NCI-H146 (cell line): Measurements from ENCODE around the gene FAM156A.
A peak's percentile ranks its signal among the peaks of the same experiment; 100 is the strongest.
"Not testable (repeated sequence)": the region's sequence is repeated elsewhere in the genome, so short reads cannot be mapped to it uniquely, and the experiment has no call there.

Experiments used
- DNase-seq: peaks from one replicate; lab custom pipeline; 2025; lab: John Stamatoyannopoulos, UW

Gene FAM156A

DNA sequence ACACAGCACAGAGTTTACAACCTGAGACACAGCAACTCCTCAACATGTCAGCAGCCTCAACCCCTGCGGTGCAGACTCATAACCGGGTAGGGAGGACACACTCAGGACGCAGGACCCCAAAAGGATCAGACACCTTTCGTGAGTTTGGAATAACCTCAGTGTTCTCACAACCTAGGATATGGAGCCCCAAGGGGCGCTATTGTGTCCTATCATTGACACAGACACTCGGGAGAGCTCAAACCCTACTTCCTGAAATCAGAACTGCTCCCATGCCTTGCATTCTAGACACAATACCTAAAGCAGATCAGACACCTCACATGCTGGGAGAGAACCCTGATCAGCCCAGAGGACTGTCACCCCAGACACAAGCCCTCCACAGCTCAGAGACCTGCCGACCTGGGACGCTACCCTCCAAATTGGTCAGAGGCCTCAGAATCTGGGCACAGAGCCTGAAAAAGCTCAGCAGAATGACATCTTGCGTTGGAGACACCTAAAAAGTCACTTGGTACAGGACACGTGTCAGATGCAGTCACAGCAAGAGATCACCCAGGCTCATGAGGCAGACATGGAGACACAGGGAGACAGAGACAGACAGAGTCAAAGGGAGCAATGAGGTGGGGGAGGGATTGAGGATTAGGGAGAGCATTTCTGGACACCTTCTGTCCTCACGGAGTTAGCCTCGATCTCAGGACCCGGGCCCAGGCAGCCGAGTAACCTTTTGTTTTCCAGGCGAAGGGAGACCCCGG, 8.8 kb upstream of the FAM156A start:
- not testable (repeated sequence) for DNase-seq

- not testable (repeated sequence) for DNase-seq
These were observed 643 bp upstream of the FAM156A start for GRCh38 chrX:52958961-52959360.

DNA sequence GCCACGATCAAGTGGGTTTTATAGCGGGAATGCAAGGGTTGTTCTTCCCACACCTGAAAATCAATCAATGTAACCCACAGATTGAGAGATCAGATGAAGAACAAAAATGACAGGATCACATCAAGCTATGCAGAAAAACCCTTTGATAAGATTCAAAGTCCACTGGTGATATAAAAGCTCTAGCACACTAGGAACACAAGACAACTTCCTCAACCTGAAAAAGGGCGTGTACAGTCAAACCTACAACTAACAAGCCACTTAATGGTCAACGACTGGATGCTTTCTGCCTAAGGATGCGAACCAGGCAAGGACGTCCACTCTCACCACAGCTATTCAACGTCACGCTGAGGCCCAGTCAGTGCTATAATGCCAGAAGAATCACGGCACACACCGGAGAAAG, 8.4 kb downstream of the FAM156A start:
- DNase-seq: not testable (repeated sequence)

DNA sequence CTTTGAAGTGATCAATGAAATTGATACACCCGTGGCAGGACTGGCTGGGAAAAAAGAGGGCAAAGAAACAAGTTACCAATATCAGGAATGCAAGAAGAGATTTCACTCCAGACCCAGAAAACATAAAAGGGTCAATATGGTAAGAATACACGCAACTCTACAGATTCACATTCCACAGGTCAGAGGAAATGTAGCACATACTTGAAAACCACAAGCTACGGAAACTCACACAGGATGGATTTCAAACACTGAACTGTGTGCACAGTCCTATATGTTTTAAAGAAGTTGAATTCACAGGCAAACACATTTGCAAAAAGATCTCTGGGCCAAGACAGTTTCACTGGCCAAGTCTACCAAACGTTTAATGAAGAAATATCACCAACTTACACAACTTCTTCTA, 9.0 kb downstream of the FAM156A start:
- DNase-seq: not testable (repeated sequence)

- DNase-seq: not testable (repeated sequence)
These were observed 10.1 kb downstream of the FAM156A start for GRCh38 chrX:52948265-52948664.

- DNase-seq: not testable (repeated sequence)
These were observed 10.8 kb downstream of the FAM156A start for GRCh38 chrX:52947501-52947900.

GRCh38 chrX:52945838-52946494, 12.4 kb downstream of the FAM156A start:
- not testable (repeated sequence) for DNase-seq

GRCh38 chrX:52941728-52942127, 16.6 kb downstream of the FAM156A start:
- not testable (repeated sequence) for DNase-seq

- DNase-seq: not testable (repeated sequence)
These were observed 17.6 kb downstream of the FAM156A start for GRCh38 chrX:52940704-52941103.

DNA sequence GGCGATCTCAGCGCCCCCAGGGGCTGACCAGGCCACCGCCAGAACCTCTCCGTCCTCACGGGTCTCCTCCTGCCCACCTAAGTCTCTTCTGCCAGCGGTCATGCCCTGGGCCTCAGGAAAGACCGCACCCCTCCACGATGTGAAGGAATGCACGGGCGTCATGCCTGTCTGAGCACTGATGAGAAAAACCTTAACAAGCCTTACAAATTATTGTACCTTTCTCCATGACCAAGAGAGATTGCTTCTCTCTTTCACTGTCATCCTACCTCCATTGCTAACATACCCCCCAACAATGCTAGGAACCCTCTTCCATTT, 22.9 kb downstream of the FAM156A start:
- not testable (repeated sequence) for DNase-seq

DNA sequence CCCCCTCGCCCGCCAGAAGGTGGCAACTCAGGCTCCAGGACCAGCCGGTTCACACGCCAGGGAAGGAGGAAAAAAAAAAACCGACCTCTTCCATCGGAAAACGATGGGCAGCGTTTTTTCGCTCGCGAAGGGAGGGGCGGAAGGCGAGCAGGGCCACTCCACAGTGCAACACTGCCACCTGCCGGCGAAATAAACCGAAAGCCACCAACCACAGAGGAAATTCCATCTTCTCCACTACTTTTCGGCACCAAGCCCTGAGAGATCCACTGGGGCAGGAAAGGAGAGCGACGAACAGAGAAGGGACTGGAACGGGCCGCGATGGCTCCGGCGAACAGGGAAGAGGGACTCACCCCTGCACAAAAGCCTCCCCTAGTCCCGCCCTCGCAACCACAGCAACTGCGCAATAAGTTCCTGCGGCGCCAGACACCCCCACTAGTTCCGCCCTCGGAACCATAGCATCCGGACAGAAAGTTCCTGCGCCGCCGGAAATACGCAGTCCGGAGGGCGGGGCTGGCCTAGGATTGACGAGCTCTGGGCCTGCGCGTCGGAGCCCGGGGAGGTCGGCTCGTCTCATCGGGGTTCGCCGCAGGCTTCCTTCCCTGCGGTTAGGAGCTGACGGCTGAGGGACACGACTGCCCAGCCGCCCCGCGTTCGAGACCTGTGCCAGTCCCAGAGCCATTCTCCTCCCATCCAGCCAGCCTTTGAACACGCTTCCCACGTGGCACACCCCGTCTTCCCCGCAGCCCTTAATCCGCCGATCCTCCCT, 23.4 kb downstream of the FAM156A start:
- peak; percentile 95 for DNase-seq

DNA sequence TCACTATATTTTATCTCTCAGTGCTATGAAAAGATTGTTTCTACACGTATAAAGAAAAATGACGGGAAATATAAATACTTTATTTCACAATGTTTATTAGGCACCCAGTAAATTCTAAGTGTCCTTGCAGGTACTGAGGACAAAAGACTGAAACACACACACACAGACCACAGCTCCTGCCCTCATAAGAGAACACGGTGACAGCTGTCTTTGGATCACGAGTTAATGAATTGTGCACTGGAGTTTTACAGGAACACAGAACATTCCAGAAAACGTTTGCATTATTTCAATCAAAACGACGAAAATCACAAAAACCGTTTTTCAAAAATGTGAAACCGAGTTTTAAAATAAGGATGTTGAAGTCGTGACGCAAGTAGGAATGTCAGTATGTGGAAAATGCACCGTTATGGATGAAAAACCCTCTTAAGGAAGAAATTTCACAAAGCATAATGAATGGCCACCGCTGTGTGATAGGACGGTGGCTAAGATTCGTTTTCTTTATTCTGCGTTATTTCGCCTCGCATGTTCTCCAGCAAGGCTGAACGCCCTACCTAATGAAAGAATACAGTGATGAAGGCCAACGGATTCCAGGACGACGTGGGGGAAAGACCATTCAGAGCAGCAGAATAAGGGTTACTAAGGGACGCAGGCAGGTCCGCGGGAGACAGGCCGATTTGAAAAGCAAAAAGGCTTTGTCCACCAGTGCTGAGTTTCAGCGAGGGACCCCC, 24.2 kb downstream of the FAM156A start:
- DNase-seq: no peak

DNA sequence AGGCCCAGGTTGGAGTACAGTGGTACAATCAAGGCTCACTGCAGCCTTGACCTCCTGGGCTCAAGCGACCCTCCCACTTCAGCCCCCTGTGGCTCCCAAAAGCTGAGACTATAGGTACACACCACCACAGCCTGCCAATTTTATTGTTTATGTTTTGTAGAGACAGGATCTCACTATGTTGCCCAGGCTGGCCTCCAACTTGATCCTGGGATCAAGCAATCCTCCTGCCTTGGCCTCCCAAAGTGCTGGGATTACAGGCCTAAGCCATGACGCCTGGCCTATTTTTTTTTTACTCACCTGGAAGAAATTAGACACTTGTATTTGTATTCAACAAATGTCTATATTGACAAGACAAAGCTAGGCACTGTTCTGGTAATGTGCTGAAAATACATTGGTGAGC, 25.1 kb downstream of the FAM156A start:
- no peak for DNase-seq

GRCh38 chrX:52930214-52930613, 28.1 kb downstream of the FAM156A start:
- not testable (repeated sequence) for DNase-seq

- no peak for DNase-seq
These were observed 34.5 kb downstream of the FAM156A start for GRCh38 chrX:52923781-52924241.

GRCh38 chrX:52914704-52915103, 43.6 kb downstream of the FAM156A start:
- not testable (repeated sequence) for DNase-seq

GRCh38 chrX:52913681-52914080, 44.6 kb downstream of the FAM156A start:
- DNase-seq: not testable (repeated sequence)

DNA sequence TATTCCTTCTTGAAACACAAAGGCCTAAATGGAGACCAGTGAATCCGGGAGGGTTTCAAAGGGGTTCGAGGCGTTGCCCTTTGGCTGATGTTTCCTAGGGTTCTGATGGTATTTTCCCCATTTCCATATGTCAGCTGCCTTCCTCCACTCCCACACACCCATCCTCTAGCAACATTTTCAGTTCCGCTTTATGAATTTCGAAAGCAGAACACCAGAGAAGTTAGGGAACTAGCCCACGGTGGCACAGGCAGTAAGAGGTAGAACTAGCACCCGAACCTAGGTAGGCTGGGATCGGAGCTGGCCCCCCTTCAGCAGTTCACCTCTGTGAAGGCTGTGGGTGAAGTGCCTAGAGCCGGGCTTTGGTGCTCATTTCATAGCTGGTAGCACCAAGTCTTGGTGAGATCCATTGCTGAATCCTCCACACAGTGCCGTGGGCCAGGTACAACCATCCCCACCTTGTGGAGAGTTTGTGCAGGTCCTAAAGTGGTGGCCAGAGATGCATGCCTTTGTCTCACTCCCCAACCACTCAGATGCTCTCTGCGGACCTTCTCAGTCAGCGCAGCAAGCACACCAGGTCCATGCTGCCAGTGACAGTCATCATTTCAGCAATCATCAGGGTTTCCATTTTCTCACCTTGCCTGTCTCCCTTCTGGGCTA, 48.9 kb downstream of the FAM156A start:
- not testable (repeated sequence) for DNase-seq

DNA sequence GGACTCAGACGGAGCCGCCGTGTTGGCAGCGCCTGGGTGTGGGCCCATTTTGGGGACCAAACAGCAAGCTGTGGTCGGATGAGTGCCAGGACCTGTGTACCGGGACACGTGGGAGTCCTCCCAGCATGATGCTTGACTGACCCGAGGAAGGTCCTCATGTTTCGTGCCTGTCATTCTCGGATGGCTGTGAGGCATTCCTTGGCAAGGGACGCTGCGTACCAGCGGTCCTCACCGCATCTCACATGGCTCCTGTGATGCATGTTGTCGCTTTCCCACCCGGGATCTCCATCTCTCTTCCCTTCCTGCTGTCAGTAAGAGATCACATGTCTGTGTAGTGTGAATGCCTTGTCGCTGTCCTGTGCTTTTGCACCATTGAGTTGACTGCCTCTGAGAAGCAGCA, 50.4 kb downstream of the FAM156A start:
- DNase-seq: not testable (repeated sequence)

DNA sequence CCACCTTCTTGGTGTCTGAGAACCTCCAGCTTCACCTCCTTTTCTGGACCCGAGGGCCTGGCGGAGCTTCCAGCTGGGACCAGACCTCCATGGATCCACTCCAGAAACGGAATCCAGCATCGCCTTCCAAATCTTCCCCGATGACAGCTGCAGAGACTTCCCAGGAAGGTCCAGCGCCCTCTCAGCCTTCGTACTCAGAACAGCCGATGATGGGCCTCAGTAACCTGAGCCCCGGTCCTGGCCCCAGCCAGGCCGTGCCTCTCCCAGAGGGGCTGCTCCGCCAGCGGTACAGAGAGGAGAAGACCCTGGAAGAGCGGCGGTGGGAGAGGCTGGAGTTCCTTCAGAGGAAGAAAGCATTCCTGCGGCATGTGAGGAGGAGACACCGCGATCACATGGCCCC, 51.2 kb downstream of the FAM156A start:
- not testable (repeated sequence) for DNase-seq

- not testable (repeated sequence) for DNase-seq
These were observed 52.2 kb downstream of the FAM156A start for GRCh38 chrX:52906072-52906471.
